Thyroid gland (tissue), 4 donors: ENCODE data around the gene CDC42SE2.

Experiments
- CTCF ChIP-seq, 6 experiments: fragments of 200-600 bp in 3 of 6; fragments of 450-650 bp in 3 of 6; sonication (generic) in 3 of 6; IDR thresholded peaks; one replicate each; pipeline ENCODE4 v1.5.1; 2016 to 2019; ENCODE audit warnings: antibody characterized with exemption in 6 of 6, mild to moderate bottlenecking in 2 of 6, inconsistent platforms in 1 of 6, moderate library complexity in 1 of 6
- POLR2A ChIP-seq, 2 donors: fragments of 450-650 bp; IDR thresholded peaks; one replicate each; pipeline ENCODE4 v1.6.1; 2017; ENCODE audit warnings: antibody characterized with exemption in 2 of 2, mild to moderate bottlenecking in 2 of 2, moderate library complexity in 1 of 2

- TF ChIP-seq CTCF (IDR thresholded peaks at IDR 0.05) (no peak), POLR2A (IDR thresholded peaks at IDR 0.05) (no peak)
These were observed 18.0 kb downstream of the CDC42SE2 start for GRCh38 chr5:131281868-131282234.
